Vagina (tissue), 2 donors: ENCODE data around the gene MMRN2.

Source experiments
- CTCF ChIP-seq, 3 experiments: fragments of 450-650 bp in 2 of 3; fragments of 200-600 bp in 1 of 3; sonication (generic) in 1 of 3; IDR thresholded peaks; one replicate each; pipeline ENCODE4 v1.5.1; 2017 to 2019; ENCODE audit warnings: antibody characterized with exemption in 3 of 3, mild to moderate bottlenecking in 2 of 3, moderate library complexity in 2 of 3
- POLR2A ChIP-seq, 2 donors: fragments of 450-650 bp; IDR thresholded peaks; one replicate each; pipeline ENCODE4 v1.6.1; 2017; ENCODE audit warnings: antibody characterized with exemption in 2 of 2, mild to moderate bottlenecking in 2 of 2, moderate library complexity in 2 of 2
- POLR2AphosphoS5 ChIP-seq, 2 donors: sonication (generic); formaldehyde crosslinking; IDR thresholded peaks; one replicate each; pipeline ENCODE4 v1.9.0; 2017; ENCODE audit warnings: antibody characterized with exemption in 2 of 2, mild to moderate bottlenecking in 2 of 2, low read depth in 1 of 2; ENCODE audit not compliant: insufficient read depth in 1 of 2

GRCh38 chr10:86960863-86961434, 3.5 kb upstream of the MMRN2 start:
- TF ChIP-seq POLR2A (IDR thresholded peaks at IDR 0.05) = no peak
- no peak for TF ChIP-seq CTCF (IDR thresholded peaks at IDR 0.05)
- no peak for TF ChIP-seq POLR2AphosphoS5 (IDR thresholded peaks at IDR 0.05; ENCODE audit: insufficient read depth in 1 of 2, low read depth in 1 of 2)
